GM12892 (cell line): Measurements from ENCODE around the gene PSMD11.
"Not testable (repeated sequence)": the region's sequence is repeated elsewhere in the genome, so short reads cannot be mapped to it uniquely, and the experiment has no call there.

ENCODE experiments used
- DNase-seq: peaks from one replicate; pipeline ENCODE4 v3.0.0; 2011; ENCODE audit not compliant: insufficient read length
- FAIRE-seq: peaks from 2 replicates; lab custom pipeline; 2011; peaks lifted over from hg19 to GRCh38; lab: Jason Lieb, UNC
- POLR2A ChIP-seq: IDR thresholded peaks from 2 replicates; pipeline ENCODE4 v1.6.1; 2011; ENCODE audit warnings: low read depth, low read length, control low read depth
- POLR2AphosphoS5 ChIP-seq: IDR thresholded peaks from 2 replicates; pipeline ENCODE4 v1.6.1; 2011; ENCODE audit warnings: low read depth, low read length, control low read depth
- TAF1 ChIP-seq: IDR thresholded peaks from 2 replicates; pipeline ENCODE4 v1.6.1; 2011; ENCODE audit warnings: low read depth, mild to moderate bottlenecking, control low read depth, low read length, borderline replicate concordance

The PSMD11 gene

DNA sequence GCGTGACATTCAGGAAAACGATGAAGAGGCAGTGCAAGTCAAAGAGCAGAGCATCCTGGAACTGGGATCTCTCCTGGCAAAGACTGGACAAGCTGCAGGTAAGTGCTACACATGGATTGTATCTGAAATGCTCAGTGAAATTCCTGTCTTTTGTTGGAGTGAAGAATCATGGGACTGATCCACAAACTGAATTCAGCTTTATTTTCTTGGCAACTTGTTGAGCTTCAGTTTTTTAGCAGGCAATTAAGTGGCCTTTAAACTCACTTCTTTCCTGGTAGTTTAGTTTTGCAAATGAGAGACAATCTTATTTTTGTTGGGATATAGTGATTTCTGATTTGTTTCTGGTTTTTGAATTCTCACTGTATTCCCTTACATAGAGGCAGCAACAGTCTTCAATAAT is 2.6 kb downstream of the PSMD11 start:
- no peak for FAIRE-seq
- TF ChIP-seq TAF1 = no peak
- no peak for TF ChIP-seq POLR2AphosphoS5
- no peak for TF ChIP-seq POLR2A

DNA sequence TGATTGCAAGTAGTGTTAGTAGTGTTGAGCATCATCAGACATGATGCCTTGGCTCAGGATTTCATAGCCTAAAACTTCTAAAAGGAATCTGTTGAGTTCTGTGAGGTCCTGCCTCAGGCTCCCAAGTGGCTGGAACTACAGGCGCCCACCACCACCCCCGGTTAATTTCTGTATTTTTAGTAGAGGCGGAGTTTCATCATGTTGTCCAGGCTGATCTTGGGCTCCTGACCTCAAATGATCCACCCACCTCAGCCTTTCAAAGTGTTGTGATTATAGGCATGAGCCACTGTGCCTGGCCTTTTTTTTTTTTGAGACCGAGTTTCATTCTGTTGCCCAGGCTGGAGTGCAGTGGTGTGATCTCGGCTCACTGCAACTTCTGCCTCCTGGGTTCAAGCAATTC is 5.7 kb downstream of the PSMD11 start:
- DNase-seq (no peak), FAIRE-seq (no peak)
- TF ChIP-seq TAF1 = no peak
- no peak for TF ChIP-seq POLR2AphosphoS5
- no peak for TF ChIP-seq POLR2A

More for the DNA sequence above, 2.6 kb downstream of the PSMD11 start:
- DNase-seq = no peak

DNA sequence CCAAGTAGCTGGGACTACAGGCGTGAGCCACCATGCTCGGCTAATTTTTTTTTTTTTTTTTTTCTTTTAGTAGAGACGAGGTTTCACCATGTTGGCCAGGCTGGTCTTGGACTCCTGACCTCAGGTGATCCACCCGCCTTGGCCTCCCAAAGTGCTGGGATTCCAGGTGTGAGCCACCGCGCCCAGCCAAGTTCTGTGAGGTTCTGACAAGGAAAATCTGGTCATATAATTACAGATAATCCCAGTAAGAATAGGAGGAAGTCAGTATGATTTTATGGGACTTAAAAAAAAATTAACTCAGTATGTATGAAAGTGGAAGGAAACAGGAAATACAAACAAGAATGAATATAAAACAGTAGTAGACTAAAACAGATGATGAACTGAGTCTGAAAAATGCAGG is 6.1 kb downstream of the PSMD11 start:
- not testable (repeated sequence) for FAIRE-seq, DNase-seq

DNA sequence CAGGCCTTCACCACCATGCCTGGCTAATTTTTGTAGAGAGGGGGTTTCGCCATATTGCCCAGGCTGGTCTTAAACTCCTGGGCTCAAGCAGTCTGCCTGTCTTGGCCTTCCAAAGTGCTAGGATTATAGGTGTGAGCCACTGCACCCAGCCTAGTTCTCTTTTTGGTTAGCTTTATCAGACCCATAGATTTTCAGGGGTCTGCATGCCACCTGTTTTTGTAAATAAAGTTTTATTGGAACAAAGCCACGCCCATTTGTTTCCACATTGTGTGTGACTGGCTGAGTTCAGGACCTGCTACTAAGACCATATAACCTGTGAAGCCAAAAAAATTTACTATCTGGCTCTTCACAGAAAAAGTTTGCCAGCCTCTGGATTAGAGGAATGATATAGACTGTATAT is 7.6 kb downstream of the PSMD11 start:
- TF ChIP-seq TAF1 (no peak), POLR2AphosphoS5 (no peak), POLR2A (no peak)
- FAIRE-seq = no peak
- DNase-seq = no peak

DNA sequence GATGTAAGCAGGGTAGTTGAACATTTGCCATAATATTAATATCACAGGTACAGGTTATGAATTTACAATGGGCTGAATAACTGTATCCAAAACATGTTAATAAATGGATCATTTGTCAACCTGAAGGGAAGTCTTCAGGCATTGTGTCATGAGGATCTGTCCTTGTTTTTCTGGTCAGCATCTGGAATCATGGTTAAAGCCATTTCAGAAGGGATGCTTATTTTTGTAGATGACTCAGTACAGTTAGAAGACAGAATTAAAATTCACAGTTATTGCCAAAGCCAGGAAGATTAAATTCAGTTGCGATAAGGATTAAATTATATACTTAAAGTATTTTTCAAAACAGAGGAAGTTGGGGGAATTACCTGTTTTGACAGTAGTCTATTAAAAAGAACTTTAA is 8.0 kb downstream of the PSMD11 start:
- TF ChIP-seq POLR2AphosphoS5 = no peak
- TF ChIP-seq TAF1 = no peak
- no peak for TF ChIP-seq POLR2A
- FAIRE-seq = no peak
- DNase-seq = no peak

DNA sequence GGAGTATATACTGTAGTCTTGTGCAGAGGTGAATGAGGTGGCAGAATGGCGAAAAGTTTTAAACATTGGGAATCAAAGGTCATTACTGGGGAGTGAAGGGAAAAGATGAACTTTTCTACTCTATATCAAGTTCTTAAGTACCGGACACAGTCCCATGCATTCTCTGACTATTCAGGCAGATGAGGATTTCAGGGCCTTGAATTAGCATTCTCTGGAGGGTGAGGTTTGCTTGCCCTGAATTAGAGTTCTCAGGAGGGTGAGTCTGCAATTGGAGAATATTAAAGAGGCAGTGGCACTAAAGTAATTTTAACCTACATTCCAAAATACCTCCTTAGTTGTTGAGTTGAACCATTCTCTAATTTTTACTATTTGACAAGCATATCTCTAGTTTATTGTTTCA is 9.1 kb downstream of the PSMD11 start:
- no peak for TF ChIP-seq TAF1
- TF ChIP-seq POLR2A = no peak
- TF ChIP-seq POLR2AphosphoS5 = no peak
- DNase-seq (no peak), FAIRE-seq (no peak)

DNA sequence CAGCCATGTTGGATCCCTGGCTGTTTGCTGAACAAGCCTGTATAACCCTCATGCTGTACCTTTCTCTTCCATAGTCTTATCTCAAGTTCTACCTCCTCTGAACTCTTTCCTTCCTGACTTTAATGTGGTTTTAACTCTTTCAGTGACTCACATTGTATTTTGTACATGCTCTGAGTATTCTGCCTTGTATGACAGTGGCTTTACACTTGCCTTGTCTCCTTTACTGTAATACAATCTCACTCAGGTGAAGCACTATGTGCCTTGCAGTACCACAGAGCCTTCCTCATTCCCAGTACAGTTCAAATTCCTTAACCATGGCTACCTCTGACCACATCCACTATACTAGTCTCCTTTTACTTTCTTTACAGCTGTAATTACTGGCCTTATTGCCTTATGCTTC is 14.1 kb downstream of the PSMD11 start:
- no peak for FAIRE-seq
- no peak for DNase-seq
- TF ChIP-seq POLR2A (no peak), POLR2AphosphoS5 (no peak), TAF1 (no peak)

DNA sequence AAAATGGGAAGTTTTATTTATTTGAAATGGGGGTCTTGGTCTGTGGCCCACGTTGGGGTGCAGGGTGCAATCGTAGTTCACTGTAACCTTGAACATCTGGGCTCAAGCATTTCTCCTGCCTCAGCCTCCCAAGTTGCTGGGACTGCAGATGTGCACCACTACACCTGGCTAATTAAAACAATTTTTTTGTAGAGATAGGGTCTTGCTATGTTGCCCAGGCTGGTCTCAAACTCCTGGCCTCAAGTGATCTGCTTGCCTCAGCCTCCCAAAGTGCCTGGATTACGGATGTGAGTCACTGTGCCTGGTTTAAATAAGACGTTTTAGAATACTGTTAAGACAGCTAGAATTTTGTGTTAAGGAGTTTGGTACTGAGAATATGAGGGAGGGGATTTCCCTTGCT is 15.7 kb downstream of the PSMD11 start:
- DNase-seq = no peak
- TF ChIP-seq POLR2A = no peak
- TF ChIP-seq TAF1 = no peak
- no peak for FAIRE-seq

DNA sequence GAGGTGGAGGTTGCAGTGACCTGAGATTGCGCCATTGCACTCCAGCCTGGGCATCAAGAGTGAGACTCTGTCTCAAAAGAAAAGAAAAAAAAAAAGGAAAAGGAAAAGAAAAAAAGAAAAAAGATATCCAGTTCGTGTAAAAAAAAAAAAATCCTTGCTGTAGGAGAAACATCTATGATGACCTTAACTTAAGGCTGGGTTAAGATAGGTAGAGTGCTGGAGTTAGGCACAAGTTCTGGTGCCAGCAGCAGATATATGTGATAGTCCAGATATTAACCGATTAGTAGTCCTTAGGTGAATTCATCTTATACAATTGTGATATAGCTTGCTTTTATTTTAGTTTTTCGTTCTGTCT is 17.2 kb downstream of the PSMD11 start:
- TF ChIP-seq POLR2A (no peak), TAF1 (no peak), POLR2AphosphoS5 (no peak)
- DNase-seq (no peak), FAIRE-seq (no peak)

DNA sequence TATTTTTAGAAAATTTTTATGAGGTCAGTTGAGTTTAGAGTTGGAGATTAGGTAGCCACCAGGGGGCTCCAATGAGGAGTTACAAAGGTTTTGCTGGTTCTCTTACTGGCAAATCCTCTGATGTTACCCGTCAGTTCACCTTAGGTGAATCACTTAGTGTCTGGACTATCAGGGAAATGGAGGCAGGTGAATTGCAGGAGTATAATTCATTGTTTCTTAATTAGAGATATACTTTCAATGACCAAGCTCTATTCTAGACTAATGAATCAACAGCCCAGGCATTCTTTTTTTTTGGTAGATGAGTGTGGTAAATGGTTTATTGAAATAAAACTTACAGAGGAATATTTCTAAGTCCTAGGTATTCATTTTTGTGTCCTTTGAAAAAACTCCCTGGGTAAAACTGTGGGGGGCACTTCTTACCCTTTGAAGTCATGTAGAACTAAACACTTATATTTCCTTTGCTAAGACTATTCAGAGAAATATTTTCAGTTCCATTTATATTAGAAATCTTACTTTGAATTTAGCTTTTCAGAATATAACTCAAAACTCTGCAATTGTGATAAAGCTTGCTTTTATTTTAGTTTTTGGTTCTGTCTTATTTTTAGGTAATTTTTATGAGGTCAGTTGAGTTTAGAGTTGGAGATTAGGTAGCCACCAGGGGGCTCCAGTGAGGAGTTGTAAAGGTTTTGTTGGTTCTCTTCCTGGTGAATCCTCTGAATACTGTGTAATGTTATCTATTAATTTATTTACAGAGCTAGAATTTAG is 17.7 kb downstream of the PSMD11 start:
- DNase-seq (no peak), FAIRE-seq (no peak)
- TF ChIP-seq POLR2AphosphoS5 (no peak), POLR2A (no peak), TAF1 (no peak)

DNA sequence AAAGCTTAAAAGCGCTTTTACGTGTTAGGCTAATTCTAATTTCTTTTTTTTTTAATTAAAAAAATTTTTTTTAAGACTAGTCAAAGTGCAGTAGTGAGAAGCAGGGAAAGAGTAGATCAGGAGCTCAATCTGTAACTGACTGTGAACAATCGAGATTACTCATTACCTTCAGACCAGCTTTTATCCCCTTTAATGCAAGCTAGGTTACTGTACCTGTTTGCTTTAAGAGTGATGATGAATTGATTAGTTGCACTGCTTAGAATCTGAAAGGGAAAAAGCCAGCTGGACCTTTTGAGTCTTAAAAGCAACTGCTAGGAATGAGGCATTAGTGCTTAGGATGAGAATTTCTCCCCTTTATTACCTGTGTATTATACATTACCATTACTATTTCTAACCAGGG is 19.0 kb downstream of the PSMD11 start:
- FAIRE-seq (no peak), DNase-seq (no peak)
- TF ChIP-seq TAF1 = no peak
- TF ChIP-seq POLR2AphosphoS5 = no peak
- TF ChIP-seq POLR2A = no peak

DNA sequence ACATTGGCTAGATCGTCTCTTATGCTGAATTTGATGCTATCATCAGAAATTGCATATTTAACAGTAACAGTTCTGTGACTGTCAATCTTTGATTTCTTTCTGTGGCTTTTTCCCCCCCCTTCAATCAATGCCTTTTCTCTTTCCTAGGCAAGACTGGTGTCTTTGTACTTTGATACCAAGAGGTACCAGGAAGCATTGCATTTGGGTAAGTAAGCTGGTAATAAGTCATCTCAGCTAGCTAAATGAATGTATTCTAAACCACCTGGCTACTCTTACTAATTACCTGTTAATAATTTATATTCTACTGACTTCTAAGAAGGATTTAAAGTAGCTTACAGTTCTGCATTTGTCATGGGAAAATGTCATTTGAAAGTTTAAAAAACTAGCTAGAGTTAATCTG is 20.1 kb downstream of the PSMD11 start:
- TF ChIP-seq POLR2A = no peak
- no peak for TF ChIP-seq TAF1
- no peak for TF ChIP-seq POLR2AphosphoS5
- DNase-seq = no peak
- no peak for FAIRE-seq
